Smooth muscle cell (in vitro differentiated cells): Measurements from ENCODE around the gene PRKCA. TPM values are rescaled to one million over a fixed set of nuclear protein-coding genes. Genes with fewer than 3 reads are reported as not detected.
"Not testable (repeated sequence)": the region's sequence is repeated elsewhere in the genome, so short reads cannot be mapped to it uniquely, and the experiment has no call there.

ENCODE experiments used
- DNase-seq: peaks from one replicate; lab custom pipeline; 2025; ENCODE audit not compliant: unreplicated experiment; lab: John Stamatoyannopoulos, UW
- H2AFZ ChIP-seq: fragments of 200-600 bp; sonication (generic); 2 replicates; pipeline ENCODE4 v1.6.0; 2016; ENCODE audit warnings: antibody characterized with exemption, low read depth, mild to moderate bottlenecking
- H3F3A ChIP-seq: fragments of 200-600 bp; sonication (generic); 2 replicates; pipeline ENCODE4 v1.6.0; 2017; ENCODE audit warnings: antibody characterized with exemption, low read depth
- H3K27ac ChIP-seq: fragments of 200-600 bp; sonication (generic); 2 replicates; pipeline ENCODE4 v1.5.1; 2016; ENCODE audit warnings: low read depth, mild to moderate bottlenecking
- H3K27me3 ChIP-seq: fragments of 200-600 bp; sonication (generic); 2 replicates; pipeline ENCODE4 v1.6.1; 2016; ENCODE audit warnings: low read depth, mild to moderate bottlenecking
- H3K36me3 ChIP-seq: fragments of 200-600 bp; sonication (generic); 2 replicates; pipeline ENCODE4 v1.5.1; 2016; ENCODE audit warnings: low read depth
- H3K4me1 ChIP-seq: fragments of 200-600 bp; sonication (generic); 2 replicates; pipeline ENCODE4 v1.5.1; 2016; ENCODE audit warnings: low read depth
- H3K4me2 ChIP-seq: fragments of 200-600 bp; sonication (generic); 2 replicates; pipeline ENCODE4 v1.6.0; 2016; ENCODE audit warnings: mild to moderate bottlenecking
- H3K4me3 ChIP-seq: fragments of 200-600 bp; sonication (generic); 2 replicates; pipeline ENCODE4 v1.5.1; 2016; ENCODE audit warnings: mild to moderate bottlenecking
- H3K79me2 ChIP-seq: fragments of 200-600 bp; sonication (generic); 2 replicates; pipeline ENCODE4 v1.6.0; 2016; ENCODE audit warnings: low read depth, mild to moderate bottlenecking
- H3K9ac ChIP-seq: fragments of 200-600 bp; sonication (generic); 2 replicates; pipeline ENCODE4 v1.6.0; 2016; ENCODE audit warnings: low read depth
- H3K9me3 ChIP-seq: fragments of 200-600 bp; sonication (generic); replicated peaks from 2 replicates; pipeline ENCODE4 v1.5.1; 2016; ENCODE audit warnings: low read depth
- H4K20me1 ChIP-seq: fragments of 200-600 bp; sonication (generic); 2 replicates; pipeline ENCODE4 v1.6.0; 2016; ENCODE audit warnings: low read depth
- CTCF ChIP-seq: fragments of 200-600 bp; sonication (generic); IDR thresholded peaks from 2 replicates; pipeline ENCODE4 v1.5.1; 2017; ENCODE audit warnings: borderline replicate concordance, mild to moderate bottlenecking, antibody characterized with exemption; ENCODE audit not compliant: insufficient read depth, poor library complexity, severe bottlenecking
- WGBS: methylation state at CpG from one replicate; pipeline ENCODE4 v1.1.7; 2016; ENCODE audit warnings: low lambda C conversion rate; 5-methylcytosine and 5-hydroxymethylcytosine counted together
- polyA plus RNA-seq: library from polyadenylated mRNA; unstranded; fragments of >200 nt; fragmentation: Nextera tagmentation; extraction: Ambion mirVana; gene quantifications from 2 replicates; pipeline ENCODE4 v1.2.1, GENCODE V29; 2016
- total RNA-seq: library from RNA; depleted of rRNA; stranded (reverse); fragments of >200 nt; gene quantifications from 2 replicates; pipeline ENCODE4 v1.2.3, GENCODE V29; 2014

Gene PRKCA
- total and polyA plus RNA-seq, 2 experiments from 2014 or later, result 0.78 to 7.1 TPM

- H3K27ac ChIP-seq, result no peak overlapping the region
- no peaks in the 10 kb centered on the region for H3K79me2 ChIP-seq
- TF ChIP-seq CTCF, result no peak
- no peaks in the 10 kb centered on the region for H3K27me3 ChIP-seq
- no peak overlapping the region for H3K4me2 ChIP-seq
- no peaks in the 10 kb centered on the region for H3K36me3 ChIP-seq
- peaks cover 3% of the 10 kb centered on the region for H3K4me1 ChIP-seq
- no peaks in the 10 kb centered on the region for H3F3A ChIP-seq
- no peak overlapping the region for H2AFZ ChIP-seq
- H3K4me3 ChIP-seq, result no peak overlapping the region
- DNase-seq, result no peak
- H3K9ac ChIP-seq, result no peak overlapping the region
- H4K20me1 ChIP-seq, result peaks cover 7% of the 10 kb centered on the region
- H3K9me3 ChIP-seq, result no peaks in the 10 kb centered on the region
- WGBS, result 93% methylated on average over 10 of the region's 10 CpGs
Observed at GRCh38 chr17:66347661-66348514, 45.5 kb downstream of the PRKCA start.

GRCh38 chr17:66348584-66349165 lies 46.3 kb downstream of the PRKCA start:
- Histone ChIP-seq H3K27me3 (no peaks in the 10 kb centered on the region), H3K9ac (no peak overlapping the region), H3K4me3 (no peak overlapping the region), H3K4me2 (peak overlapping the region; percentile 61), H2AFZ (no peak overlapping the region), H3K9me3 (no peaks in the 10 kb centered on the region), H4K20me1 (peaks cover 7% of the 10 kb centered on the region), H3K79me2 (no peaks in the 10 kb centered on the region), H3K4me1 (peaks cover 3% of the 10 kb centered on the region), H3K36me3 (no peaks in the 10 kb centered on the region), H3K27ac (peak overlapping the region; percentile 27), H3F3A (no peaks in the 10 kb centered on the region)
- WGBS, result 52% methylated on average over 4 of the region's 4 CpGs
- no peak for TF ChIP-seq CTCF
- no peak for DNase-seq

GRCh38 chr17:66349521-66350254 lies 47.3 kb downstream of the PRKCA start:
- Histone ChIP-seq H3K4me2 (no peak overlapping the region), H3K36me3 (no peaks in the 10 kb centered on the region), H3K27ac (no peak overlapping the region), H3K9me3 (no peaks in the 10 kb centered on the region), H3F3A (no peaks in the 10 kb centered on the region), H4K20me1 (peaks cover 7% of the 10 kb centered on the region), H3K27me3 (no peaks in the 10 kb centered on the region), H3K4me1 (peaks cover 10% of the 10 kb centered on the region), H2AFZ (no peak overlapping the region), H3K79me2 (no peaks in the 10 kb centered on the region), H3K4me3 (no peak overlapping the region), H3K9ac (no peak overlapping the region)
- WGBS, result 88% methylated on average over 12 of the region's 12 CpGs
- no peak for TF ChIP-seq CTCF
- no peak for DNase-seq

- not testable (repeated sequence) for H3K27ac ChIP-seq, H3K9ac ChIP-seq, H3K4me2 ChIP-seq, H3K36me3 ChIP-seq, H2AFZ ChIP-seq, H3K79me2 ChIP-seq, H3K27me3 ChIP-seq, DNase-seq, H3K9me3 ChIP-seq, H3K4me3 ChIP-seq, H3F3A ChIP-seq, H4K20me1 ChIP-seq
- WGBS, result 97% methylated on average over 10 of the region's 10 CpGs
- peaks cover 16% of the 10 kb centered on the region for H3K4me1 ChIP-seq
Observed at GRCh38 chr17:66350576-66350975, 48.2 kb downstream of the PRKCA start.
